Measurements from ENCODE around the gene PDE9A. TPM values are rescaled to one million over a fixed set of nuclear protein-coding genes. Genes with fewer than 3 reads are reported as not detected.

PDE9A gene
- total RNA-seq, 1 donor from 2014 or later = 13.1 TPM

GRCh38 chr21:42681296-42682206, 28.1 kb downstream of the PDE9A start:
- Mint-ChIP-seq H3K27ac (peak overlapping the region; percentile 60), H3K4me3 (peak overlapping the region; percentile 51), H3K9me3 (no peaks in the 10 kb centered on the region), H3K4me1 (peaks cover 53% of the 10 kb centered on the region), H3K27me3 (no peaks in the 10 kb centered on the region), H3K36me3 (ENCODE audit: low read depth) (no peaks in the 10 kb centered on the region)
- peak; percentile 72 for DNase-seq
- intact Hi-C loops (cut with micrococcal nuclease) = loop anchor here (5.0 kb wide), 2 partner anchors 66 to 101 kb away; no protein-coding TSS in a partner anchor

GRCh38 chr21:42682661-42683210, 29.3 kb downstream of the PDE9A start:
- DNase-seq = no peak
- peak overlapping the region; percentile 97 for H3K27ac Mint-ChIP-seq
- H3K36me3 Mint-ChIP-seq (ENCODE audit: low read depth) = no peaks in the 10 kb centered on the region
- peak overlapping the region; percentile 81 for H3K4me3 Mint-ChIP-seq
- intact Hi-C loops (cut with micrococcal nuclease) = loop anchor here (5.0 kb wide), 2 partner anchors 65 to 100 kb away; no protein-coding TSS in a partner anchor
- H3K4me1 Mint-ChIP-seq = peaks cover 53% of the 10 kb centered on the region
- no peaks in the 10 kb centered on the region for H3K9me3 Mint-ChIP-seq
- no peaks in the 10 kb centered on the region for H3K27me3 Mint-ChIP-seq

DNA sequence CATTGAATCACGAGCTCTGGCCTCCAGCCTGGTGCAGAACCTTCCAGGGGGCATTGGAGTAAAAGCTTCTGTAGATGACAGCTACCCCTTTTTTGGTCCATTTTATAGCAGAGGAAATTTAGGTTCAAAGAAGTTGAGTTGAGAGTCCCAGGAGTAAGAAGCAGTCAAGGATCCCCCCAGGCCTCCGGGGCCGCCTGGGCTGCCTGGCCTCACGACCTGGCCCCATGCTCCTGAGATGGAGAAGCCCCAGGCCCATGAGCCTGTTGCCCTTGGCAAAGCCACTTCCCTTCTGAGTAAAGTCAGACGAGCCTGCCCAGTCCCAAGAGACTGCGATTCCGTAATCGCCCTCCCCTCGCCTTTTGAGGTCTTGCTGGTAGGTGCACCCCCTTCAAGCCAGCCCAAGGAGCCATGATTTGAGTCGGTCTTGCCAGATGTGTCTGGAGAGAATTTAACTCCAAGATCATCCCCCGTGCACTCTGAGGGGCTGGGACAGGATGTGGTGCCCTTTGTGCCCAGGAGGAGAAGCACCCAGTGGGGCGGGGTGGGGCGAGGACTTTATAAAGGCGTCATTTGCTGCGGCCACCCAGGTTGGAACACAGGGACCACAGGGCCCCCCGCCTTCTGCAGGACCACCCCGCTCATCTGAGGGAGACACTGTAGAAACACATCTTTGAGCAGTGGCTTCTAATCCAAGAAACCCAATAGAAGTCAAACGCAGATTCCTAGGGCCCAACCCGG, 30.1 kb downstream of the PDE9A start:
- Mint-ChIP-seq H3K36me3 (ENCODE audit: low read depth) (no peaks in the 10 kb centered on the region), H3K4me3 (peak overlapping the region; percentile 81), H3K27me3 (no peaks in the 10 kb centered on the region), H3K9me3 (no peaks in the 10 kb centered on the region), H3K27ac (peak overlapping the region; percentile 97), H3K4me1 (peaks cover 49% of the 10 kb centered on the region)
- no peak for DNase-seq
- intact Hi-C loops (cut with micrococcal nuclease) = loop anchor here (1.0 to 5.0 kb wide), 4 partner anchors 64 to 150 kb away; no protein-coding TSS in a partner anchor

- Mint-ChIP-seq H3K27me3 (no peaks in the 10 kb centered on the region), H3K36me3 (ENCODE audit: low read depth) (no peaks in the 10 kb centered on the region), H3K4me1 (peaks cover 49% of the 10 kb centered on the region), H3K4me3 (peak overlapping the region; percentile 81), H3K9me3 (no peaks in the 10 kb centered on the region), H3K27ac (peak overlapping the region; percentile 97)
- DNase-seq = peak; percentile 90
- intact Hi-C loops (cut with micrococcal nuclease) = loop anchor here (1.0 to 5.0 kb wide), 4 partner anchors 63 to 149 kb away; no protein-coding TSS in a partner anchor
These were observed 30.9 kb downstream of the PDE9A start for GRCh38 chr21:42684109-42684916.

DNA sequence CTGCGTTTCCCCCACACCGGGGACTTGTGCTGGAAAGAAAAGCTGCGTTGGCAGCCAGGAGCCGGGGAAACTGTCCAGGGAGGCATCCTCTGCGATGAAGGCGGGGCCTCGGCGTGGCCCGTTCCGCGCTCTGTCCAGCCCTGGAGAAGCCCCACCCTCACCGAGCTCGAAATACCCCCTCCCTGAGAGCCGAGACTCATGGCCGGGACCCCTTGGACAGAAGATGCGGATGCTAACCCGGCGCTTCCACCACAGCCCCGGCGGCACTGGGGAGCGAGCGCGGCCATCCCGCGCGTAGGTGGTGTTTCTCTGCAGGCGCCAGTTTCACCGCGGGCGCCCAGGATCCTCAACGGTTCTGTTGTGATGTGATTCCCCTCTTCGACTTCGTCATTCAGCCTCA, 31.6 kb downstream of the PDE9A start:
- H3K27ac Mint-ChIP-seq = peak overlapping the region; percentile 97
- peak; percentile 76 for DNase-seq

GRCh38 chr21:42685954-42686500, 32.6 kb downstream of the PDE9A start:
- no peaks in the 10 kb centered on the region for H3K9me3 Mint-ChIP-seq
- intact Hi-C loops (cut with micrococcal nuclease) = loop anchor here (2.0 kb wide), 1 partner anchor 71 kb away; no protein-coding TSS in a partner anchor
- DNase-seq = no peak
- H3K27me3 Mint-ChIP-seq = no peaks in the 10 kb centered on the region
- peak overlapping the region; percentile 60 for H3K27ac Mint-ChIP-seq
- no peaks in the 10 kb centered on the region for H3K36me3 Mint-ChIP-seq (ENCODE audit: low read depth)
- H3K4me1 Mint-ChIP-seq = peaks cover 45% of the 10 kb centered on the region
- H3K4me3 Mint-ChIP-seq = no peak overlapping the region

More for the DNA sequence above, 31.6 kb downstream of the PDE9A start:
- Mint-ChIP-seq H3K27me3 (no peaks in the 10 kb centered on the region), H3K4me1 (peaks cover 49% of the 10 kb centered on the region), H3K4me3 (peak overlapping the region; percentile 81), H3K9me3 (no peaks in the 10 kb centered on the region), H3K36me3 (ENCODE audit: low read depth) (no peaks in the 10 kb centered on the region)
- intact Hi-C loops (cut with micrococcal nuclease) = loop anchor here (2.0 kb wide), 1 partner anchor 70 kb away; no protein-coding TSS in a partner anchor

DNA sequence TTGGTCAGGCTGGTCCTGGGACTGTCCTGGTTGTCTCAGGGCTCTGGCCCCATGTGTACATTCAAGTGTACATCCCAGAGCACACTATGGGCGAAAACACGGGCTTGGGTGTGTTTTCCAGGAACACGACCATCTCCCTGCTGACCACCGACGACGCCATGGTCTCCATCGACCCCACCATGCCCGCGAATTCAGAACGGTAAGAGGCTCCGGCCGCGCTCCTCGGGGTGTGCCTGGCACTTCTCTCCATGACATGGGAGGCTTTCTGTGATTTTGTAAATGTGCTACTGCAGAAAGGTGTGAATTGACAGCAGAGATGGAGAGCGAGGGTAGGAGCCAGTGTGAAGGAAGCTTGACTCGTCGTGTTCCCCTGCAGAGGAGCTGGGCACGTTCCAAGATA, 34.4 kb downstream of the PDE9A start:
- Mint-ChIP-seq H3K27ac (no peak overlapping the region), H3K4me1 (peaks cover 28% of the 10 kb centered on the region), H3K36me3 (ENCODE audit: low read depth) (no peaks in the 10 kb centered on the region), H3K9me3 (no peaks in the 10 kb centered on the region), H3K4me3 (no peak overlapping the region), H3K27me3 (no peaks in the 10 kb centered on the region)
- intact Hi-C loops (cut with micrococcal nuclease) = no loop called here
- no peak for DNase-seq

DNA sequence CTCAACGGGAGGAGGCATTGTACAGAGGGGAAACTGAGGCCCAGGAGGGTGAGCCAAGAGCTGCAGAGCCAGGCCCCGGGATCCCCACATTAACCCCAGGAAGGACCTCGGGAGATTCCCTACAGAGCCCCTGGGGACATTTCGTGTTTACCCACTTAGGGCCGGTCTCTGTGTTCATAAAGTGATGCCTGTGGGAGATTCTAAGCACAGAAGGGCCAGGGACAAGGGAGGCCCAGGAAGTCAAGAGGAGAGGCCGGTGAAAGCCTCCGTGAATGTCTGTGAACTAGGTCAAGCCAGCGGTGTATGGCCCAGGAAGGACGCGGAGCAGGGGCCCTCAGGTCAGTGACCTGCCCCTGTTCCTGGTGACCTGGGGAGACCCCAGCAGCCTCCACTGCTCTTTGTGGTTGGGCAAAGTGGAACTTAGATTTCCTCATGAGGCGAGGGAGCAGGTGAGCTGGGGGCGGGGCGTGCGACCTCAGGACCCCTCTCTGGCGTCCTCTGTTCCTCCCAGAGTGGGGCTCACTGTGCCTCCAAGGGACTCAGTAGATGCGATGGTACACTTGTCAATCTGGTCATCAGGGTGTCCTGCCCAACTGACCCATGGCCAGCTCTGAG, 34.9 kb downstream of the PDE9A start:
- Mint-ChIP-seq H3K9me3 (no peaks in the 10 kb centered on the region), H3K36me3 (ENCODE audit: low read depth) (no peaks in the 10 kb centered on the region)

DNA sequence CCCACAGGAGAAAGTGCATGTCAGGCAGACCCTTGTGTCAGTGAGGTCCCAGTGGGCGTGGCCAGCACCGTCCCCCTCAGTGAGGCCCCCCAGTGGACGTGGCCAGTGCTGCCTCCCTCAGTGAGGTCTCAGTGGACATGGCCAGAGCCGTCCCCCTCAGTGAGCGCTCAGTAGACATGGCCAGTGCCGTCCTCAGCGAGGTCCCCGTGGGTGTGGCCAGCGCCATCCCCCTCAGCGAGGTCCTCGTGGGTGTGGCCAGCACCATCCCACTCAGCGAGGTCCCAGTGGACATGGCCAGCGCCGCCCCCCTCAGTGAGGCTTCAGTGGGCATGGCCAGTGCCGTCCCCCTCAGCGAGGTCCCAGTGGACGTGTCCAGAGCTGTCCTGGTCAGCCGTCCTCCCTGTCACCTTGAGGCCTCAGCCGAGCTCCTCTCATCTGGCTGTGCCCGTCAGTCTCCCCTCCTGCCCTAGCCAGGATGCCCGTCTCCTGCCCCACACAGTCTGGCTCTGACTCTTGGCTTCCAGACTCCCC, 35.5 kb downstream of the PDE9A start:
- H3K27ac Mint-ChIP-seq = no peak overlapping the region
- intact Hi-C loops (cut with micrococcal nuclease) = no loop called here
- no peak overlapping the region for H3K4me3 Mint-ChIP-seq
- H3K36me3 Mint-ChIP-seq (ENCODE audit: low read depth) = no peaks in the 10 kb centered on the region
- no peak for DNase-seq
- H3K27me3 Mint-ChIP-seq = no peaks in the 10 kb centered on the region
- peaks cover 18% of the 10 kb centered on the region for H3K4me1 Mint-ChIP-seq
- H3K9me3 Mint-ChIP-seq = no peaks in the 10 kb centered on the region

More for the DNA sequence above, 34.9 kb downstream of the PDE9A start:
- Mint-ChIP-seq H3K27ac (no peak overlapping the region), H3K4me1 (peaks cover 24% of the 10 kb centered on the region), H3K27me3 (no peaks in the 10 kb centered on the region), H3K4me3 (no peak overlapping the region)
- DNase-seq = no peak
- intact Hi-C loops (cut with micrococcal nuclease) = no loop called here

- peaks cover 5% of the 10 kb centered on the region for H3K4me1 Mint-ChIP-seq
- no peaks in the 10 kb centered on the region for H3K27me3 Mint-ChIP-seq
- H3K9me3 Mint-ChIP-seq = no peaks in the 10 kb centered on the region
- DNase-seq = no peak
- no peak overlapping the region for H3K27ac Mint-ChIP-seq
- H3K36me3 Mint-ChIP-seq (ENCODE audit: low read depth) = no peaks in the 10 kb centered on the region
- no peak overlapping the region for H3K4me3 Mint-ChIP-seq
- intact Hi-C loops (cut with micrococcal nuclease) = no loop called here
These were observed 37.2 kb downstream of the PDE9A start for GRCh38 chr21:42690586-42690985.

DNA sequence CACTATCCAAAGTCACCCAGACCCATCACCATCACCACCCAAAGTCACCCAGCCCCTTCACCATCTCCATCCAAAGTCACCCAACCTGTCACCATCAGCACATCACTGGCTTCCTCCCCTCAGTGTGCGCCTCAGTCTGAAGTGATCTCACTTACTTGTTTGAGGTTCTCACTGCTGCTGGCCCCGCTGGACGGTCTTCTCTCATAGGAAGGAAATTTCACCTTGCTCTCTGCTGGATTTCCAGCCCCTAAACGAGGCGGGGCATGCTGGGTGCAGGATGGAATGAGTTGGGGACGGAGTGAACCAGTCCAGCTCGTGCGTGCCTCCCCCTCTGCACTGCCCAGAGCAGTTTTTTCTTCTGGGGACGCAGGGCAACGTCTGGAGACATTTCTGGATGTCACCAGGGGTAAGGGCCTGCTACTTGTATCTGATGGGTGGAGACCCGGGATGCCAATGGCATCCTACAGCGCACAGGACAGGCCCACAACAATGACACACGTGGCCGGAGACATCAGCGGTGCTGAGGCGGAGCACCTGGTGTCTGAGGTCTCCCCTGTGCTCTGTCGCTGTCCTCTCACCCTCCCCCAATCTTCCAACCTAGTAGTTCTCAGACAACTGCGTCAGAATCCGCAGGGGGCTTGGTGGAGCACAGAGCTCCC, 38.6 kb downstream of the PDE9A start:
- Mint-ChIP-seq H3K27ac (no peak overlapping the region), H3K4me3 (no peak overlapping the region), H3K9me3 (no peaks in the 10 kb centered on the region), H3K4me1 (peaks cover 2% of the 10 kb centered on the region), H3K36me3 (ENCODE audit: low read depth) (no peaks in the 10 kb centered on the region), H3K27me3 (no peaks in the 10 kb centered on the region)
- DNase-seq = no peak
- intact Hi-C loops (cut with micrococcal nuclease) = no loop called here

DNA sequence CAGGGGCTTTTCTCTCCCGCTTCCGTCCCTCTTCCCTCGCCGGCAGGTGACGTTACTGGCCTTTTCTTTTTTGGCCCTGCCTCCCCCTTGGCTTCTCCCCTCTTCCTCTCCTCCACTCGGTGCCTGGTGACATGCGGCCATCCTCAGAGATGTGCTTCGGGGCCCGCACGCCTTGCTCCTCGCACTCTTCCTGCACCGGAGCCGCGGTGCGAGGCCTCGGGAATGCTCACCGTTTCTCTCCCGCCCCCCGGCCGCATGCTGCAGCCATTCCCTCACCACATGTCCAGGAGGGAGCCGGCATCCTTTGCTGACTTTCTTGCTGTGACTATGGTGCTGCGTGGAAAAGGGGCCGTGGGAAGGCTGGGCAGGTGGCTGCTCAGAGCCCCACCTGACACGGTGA, 39.3 kb downstream of the PDE9A start:
- no peak for DNase-seq
- H3K27me3 Mint-ChIP-seq = no peaks in the 10 kb centered on the region
- H3K4me3 Mint-ChIP-seq = no peak overlapping the region
- H3K27ac Mint-ChIP-seq = no peak overlapping the region
- peaks cover 3% of the 10 kb centered on the region for H3K4me1 Mint-ChIP-seq
- no peaks in the 10 kb centered on the region for H3K36me3 Mint-ChIP-seq (ENCODE audit: low read depth)
- intact Hi-C loops (cut with micrococcal nuclease) = no loop called here
- H3K9me3 Mint-ChIP-seq = no peaks in the 10 kb centered on the region
